HuH-7.5 (cell line): ENCODE results near the gene CDH23.

Source experiments
- DNase-seq: peaks from one replicate; pipeline ENCODE4 v3.0.0; 2011; ENCODE audit warnings: low spot score

CDH23 gene

GRCh38 chr10:71370031-71370430 lies 26.7 kb upstream of the CDH23 start:
- DNase-seq = no peak

GRCh38 chr10:71371750-71372166 lies 25.0 kb upstream of the CDH23 start:
- no peak for DNase-seq

GRCh38 chr10:71372882-71373495 lies 23.7 kb upstream of the CDH23 start:
- no peak for DNase-seq

- no peak for DNase-seq
These were observed 22.1 kb upstream of the CDH23 start for GRCh38 chr10:71374481-71375233.

GRCh38 chr10:71375952-71376351 lies 20.8 kb upstream of the CDH23 start:
- no peak for DNase-seq

GRCh38 chr10:71378336-71379117 lies 18.2 kb upstream of the CDH23 start:
- DNase-seq = no peak

- DNase-seq = no peak
These were observed 17.5 kb upstream of the CDH23 start for GRCh38 chr10:71379118-71379766.

- DNase-seq = no peak
These were observed 15.9 kb upstream of the CDH23 start for GRCh38 chr10:71380841-71381240.

GRCh38 chr10:71381611-71382010 lies 15.1 kb upstream of the CDH23 start:
- no peak for DNase-seq

- DNase-seq = no peak
These were observed 14.7 kb upstream of the CDH23 start for GRCh38 chr10:71382028-71382427.

- no peak for DNase-seq
These were observed 14.0 kb upstream of the CDH23 start for GRCh38 chr10:71382757-71383156.

GRCh38 chr10:71383972-71384687 lies 12.6 kb upstream of the CDH23 start:
- DNase-seq = peak; percentile 62

GRCh38 chr10:71388171-71388570 lies 8.5 kb upstream of the CDH23 start:
- DNase-seq = no peak

- DNase-seq = no peak
These were observed 8.0 kb upstream of the CDH23 start for GRCh38 chr10:71388583-71389310.

GRCh38 chr10:71389768-71390460 lies 6.8 kb upstream of the CDH23 start:
- no peak for DNase-seq

- DNase-seq = no peak
These were observed 6.3 kb upstream of the CDH23 start for GRCh38 chr10:71390461-71390835.

- no peak for DNase-seq
These were observed 5.6 kb upstream of the CDH23 start for GRCh38 chr10:71390921-71391690.

GRCh38 chr10:71391701-71392100 lies 5.0 kb upstream of the CDH23 start:
- no peak for DNase-seq

GRCh38 chr10:71392292-71392691 lies 4.4 kb upstream of the CDH23 start:
- no peak for DNase-seq
